Limb (tissue), 2 donors: ENCODE results near the gene PRKCH.
"Not testable (repeated sequence)": the region's sequence is repeated elsewhere in the genome, so short reads cannot be mapped to it uniquely, and the experiment has no call there.

Source experiments
- DNase-seq, 2 donors: peaks; one replicate each; pipeline ENCODE4 v3.0.0-alpha.2; 2016; ENCODE audit errors: extremely low spot score in 2 of 2

PRKCH gene

DNA sequence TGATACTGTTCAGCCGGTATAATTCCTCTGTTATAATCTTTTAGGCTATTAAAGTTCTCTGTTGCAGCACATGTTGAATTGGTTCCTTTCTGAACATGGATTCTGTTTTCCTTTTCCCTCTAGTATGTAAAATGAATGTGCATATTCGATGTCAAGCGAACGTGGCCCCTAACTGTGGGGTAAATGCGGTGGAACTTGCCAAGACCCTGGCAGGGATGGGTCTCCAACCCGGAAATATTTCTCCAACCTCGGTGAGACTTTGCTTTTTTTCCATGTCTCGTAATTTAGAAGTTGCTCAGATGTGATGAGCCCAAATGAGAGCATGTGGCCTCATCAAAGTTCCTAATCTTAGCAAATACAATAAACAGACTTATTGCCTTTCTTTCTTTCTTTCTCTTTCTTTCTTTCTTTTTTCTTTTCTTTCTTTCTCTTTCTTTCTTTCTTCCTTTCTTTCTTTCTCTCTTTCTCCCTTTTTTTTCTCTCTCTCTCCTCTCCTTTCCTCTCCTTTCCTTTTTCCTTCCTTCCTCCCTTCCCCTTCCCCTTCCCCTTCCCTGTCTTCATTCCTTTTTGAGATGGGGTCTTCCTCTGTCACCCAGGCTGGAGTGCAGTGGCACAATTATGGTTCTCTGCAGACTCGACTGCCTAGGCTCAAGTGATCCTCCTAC is 131.9 kb downstream of the PRKCH start:
- no peak for DNase-seq

GRCh38 chr14:61454545-61454944 is 133.2 kb downstream of the PRKCH start:
- DNase-seq = no peak

- no peak for DNase-seq
Measured at GRCh38 chr14:61455351-61455750, 134.0 kb downstream of the PRKCH start.

GRCh38 chr14:61456720-61457119 is 135.3 kb downstream of the PRKCH start:
- DNase-seq = peak; percentile 72 to 75

- DNase-seq = no peak
Measured at GRCh38 chr14:61458766-61459165, 137.4 kb downstream of the PRKCH start.

DNA sequence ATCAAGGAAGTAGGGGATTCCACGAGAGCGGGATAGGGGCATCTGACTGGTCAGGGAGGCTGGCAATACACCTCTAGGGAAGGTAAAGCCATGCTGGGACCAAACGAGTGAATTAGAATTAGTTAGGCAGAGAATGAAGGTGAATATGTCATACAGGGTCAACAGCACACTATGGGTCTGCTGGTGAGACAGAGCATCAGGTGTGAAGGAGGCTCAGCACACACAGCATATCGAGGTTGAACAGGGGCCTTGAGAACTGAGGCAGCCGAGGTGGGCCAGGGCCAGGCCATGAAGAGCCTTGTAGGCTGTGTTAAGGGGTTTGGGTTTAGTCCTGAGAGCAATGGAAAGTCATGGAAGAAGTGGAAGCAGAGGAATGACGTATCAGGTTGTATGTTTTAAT is 137.8 kb downstream of the PRKCH start:
- no peak for DNase-seq

- DNase-seq = no peak
Measured at GRCh38 chr14:61460063-61460462, 138.7 kb downstream of the PRKCH start.

DNA sequence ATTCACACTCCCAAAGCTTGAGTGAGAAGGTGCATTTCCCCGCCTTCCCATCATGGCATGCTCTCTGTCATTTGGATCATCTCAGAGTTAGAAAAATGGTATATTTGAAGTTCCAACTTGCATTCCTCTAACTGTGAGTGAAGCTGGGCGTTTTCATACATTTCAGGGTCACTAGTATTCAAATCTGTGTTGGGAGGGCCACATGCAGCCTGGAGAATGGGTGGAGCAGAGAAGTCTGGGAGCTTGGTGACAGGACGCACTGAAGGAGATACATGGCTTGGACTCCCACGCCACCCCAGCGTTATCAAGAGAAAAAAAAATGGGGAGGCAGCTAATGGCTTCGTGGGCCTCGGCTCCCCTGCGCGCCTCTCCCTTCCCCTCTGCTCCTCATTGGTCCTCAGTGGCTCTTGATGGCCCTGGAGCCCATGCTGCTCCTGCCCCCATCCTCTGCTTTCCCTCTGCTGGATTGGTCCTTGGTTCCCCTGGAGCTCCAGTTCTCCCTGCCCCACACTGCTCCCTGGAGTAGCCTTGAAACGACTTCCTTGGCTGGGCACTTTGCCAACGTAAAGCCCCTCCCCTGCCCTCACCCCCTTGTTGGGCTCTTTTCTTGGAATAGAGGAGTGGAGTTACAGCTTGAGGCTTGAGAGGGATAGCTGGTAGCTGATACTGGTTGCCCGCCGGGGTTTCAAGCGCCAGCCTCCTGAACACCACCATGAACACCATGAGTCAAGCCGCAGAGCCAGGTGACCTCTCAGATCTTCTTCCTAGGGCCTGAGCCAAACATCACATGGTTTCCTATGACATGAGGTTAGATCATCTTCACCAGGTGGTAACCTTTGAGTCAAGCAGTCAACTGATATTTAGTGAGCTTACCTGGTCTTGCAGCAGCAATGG is 139.6 kb downstream of the PRKCH start:
- DNase-seq = peak in 1 of 2 donors; percentile 62

- peak in 1 of 2 donors; percentile 78 for DNase-seq
Measured at GRCh38 chr14:61461808-61462275, 140.5 kb downstream of the PRKCH start.

GRCh38 chr14:61462566-61463193 is 141.3 kb downstream of the PRKCH start:
- peak in 1 of 2 donors; percentile 48 for DNase-seq

- no peak for DNase-seq
Measured at GRCh38 chr14:61463664-61464285, 142.4 kb downstream of the PRKCH start.

GRCh38 chr14:61464539-61465320 is 143.4 kb downstream of the PRKCH start:
- not testable (repeated sequence) for DNase-seq

DNA sequence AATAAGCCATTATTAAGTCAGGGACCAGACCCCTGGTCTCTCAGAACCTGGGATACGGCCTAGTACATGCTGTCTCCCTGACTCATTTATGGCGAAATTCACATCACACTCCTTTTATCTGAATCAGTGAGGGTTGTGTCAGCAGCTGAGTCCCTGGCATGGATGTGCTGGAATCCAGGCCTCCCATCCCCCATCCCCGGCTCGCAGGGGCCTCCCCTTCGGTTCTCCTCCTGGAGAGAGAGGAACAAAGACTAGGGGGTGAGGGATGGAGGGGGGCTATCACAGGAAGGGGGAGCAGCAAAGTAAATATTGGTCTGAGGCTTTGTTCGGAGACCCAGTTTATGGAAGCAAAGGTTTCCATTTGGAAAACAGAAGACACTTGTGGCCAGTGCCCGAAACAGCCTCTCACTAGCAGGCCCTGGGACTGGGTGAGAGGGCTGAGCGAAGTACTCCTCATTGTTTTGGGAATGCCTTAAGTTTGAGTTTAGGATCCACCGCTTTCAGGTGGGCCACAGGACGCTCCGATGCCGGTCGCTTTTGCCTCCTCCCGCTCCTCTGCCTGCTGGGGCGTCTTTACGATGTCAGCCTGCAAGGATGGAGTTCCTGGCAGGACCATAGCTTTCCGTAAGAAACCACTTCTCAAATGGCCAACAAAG is 145.0 kb downstream of the PRKCH start:
- no peak for DNase-seq

GRCh38 chr14:61466905-61467280 is 145.5 kb downstream of the PRKCH start:
- no peak for DNase-seq

DNA sequence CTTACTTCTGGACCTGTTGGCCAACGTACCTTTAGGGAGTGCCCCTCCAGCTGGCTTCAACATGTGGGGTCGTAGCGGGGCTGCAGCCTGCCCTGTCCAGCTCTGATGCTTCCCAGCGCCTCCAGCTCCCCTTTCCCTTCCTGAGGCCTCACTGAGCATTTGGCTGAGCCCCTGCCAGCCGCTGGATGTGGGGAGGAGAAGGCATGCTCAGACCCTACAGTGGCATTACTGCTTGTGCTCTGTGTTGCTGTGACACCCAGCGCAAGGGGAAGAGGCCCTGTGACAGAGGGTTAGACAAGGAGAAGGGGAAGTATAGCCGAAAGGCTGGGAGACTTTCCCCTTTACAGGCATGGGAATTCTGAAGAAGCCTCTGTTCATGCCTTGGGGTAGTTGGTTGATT is 145.9 kb downstream of the PRKCH start:
- DNase-seq = no peak

DNA sequence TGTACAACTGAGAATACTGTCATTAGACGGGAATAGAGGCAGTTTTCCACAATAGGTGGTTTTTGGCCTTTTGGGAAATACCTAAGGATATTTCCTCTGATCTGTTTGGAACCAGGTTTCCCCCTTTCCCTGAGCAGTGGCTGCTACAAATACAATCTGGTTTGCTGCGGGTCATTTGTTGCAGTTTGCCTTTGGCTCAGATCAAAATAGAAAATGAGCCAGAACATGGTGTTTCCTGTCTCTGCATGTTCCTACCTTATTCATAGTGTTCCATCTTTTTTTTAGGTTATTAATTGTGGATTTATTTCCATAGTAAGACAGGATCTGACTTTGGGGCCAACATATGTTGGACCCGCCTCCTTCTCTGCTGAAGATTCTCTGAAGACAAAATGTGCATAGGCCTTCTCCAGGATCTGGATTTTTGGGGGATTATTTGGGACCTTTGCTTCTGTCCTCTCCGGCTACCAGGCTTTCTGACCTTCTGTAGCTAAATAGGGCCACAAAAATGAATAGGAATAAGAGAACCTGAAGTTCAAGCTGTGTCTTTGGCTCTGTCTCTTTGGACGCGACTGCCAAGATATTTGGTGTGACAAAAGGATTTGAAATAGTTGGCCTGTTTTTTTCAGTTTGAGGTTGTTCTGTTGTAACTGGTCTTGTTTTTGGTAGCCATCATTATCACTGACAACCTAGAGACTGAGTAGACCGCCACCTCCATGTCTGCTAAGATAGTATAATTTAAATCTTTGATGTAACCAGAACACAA is 146.9 kb downstream of the PRKCH start:
- no peak for DNase-seq

DNA sequence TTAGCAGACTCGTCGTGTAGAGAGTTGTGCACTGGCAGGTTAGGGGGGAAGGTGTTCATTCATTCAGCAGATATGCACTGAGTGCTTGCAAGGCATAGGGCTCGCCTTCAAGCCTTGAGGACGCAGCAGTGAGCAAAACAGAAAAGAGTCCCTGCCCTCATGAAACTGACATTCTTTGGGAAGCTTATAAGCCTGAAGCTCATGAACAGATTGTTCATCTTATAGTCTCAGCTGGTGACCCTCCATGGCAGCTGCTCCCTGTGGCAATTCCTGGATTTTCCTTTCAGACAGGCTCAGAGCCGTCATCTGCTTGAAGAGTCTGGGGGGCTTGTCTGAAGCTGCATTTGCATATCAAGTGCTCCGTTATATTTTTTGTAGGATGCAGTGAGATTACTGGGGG is 148.4 kb downstream of the PRKCH start:
- DNase-seq = no peak

DNA sequence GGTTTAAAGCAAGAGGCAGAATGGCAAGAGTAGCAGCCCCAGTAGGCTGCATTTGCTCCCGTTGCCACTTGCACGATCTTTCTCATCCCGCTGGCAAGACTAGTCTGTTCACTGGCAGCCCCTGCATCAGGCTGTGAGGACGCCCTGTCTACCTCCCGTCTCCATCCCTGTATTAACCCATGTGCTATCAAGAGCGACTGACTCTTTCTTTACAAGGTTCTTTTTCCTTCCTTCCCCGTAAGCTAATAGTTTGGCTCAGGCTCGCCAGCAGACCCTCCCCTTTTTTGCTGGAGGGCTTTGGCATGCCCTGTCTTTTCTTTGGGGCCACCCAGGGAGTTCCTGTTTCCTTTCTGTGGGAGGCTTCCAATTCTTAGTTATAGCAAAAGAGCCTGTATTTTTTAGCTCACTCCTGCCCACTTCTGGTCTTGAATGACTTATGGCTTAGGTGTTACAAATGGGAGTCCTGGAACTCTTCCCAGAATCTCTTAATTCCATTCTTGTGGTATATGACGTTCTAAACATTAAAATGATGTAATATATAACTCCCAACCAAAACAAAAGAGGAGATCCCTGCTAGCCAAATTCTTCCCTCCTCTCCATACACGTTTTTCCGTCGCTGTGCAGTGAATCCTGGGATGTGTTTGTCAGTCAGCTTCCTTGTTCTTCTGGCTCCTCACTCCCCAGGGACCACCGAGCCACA is 149.0 kb downstream of the PRKCH start:
- DNase-seq = peak; percentile 69 to 83

GRCh38 chr14:61470961-61471293 is 149.5 kb downstream of the PRKCH start:
- no peak for DNase-seq
